ENCODE data around the gene RNF111. TPM values are rescaled to one million over a fixed set of nuclear protein-coding genes. Genes with fewer than 3 reads are reported as not detected.

Gene RNF111
- total RNA-seq, 1 experiment from 2014 or later: 22.4 TPM

- H3K27me3 Mint-ChIP-seq (ENCODE audit: low read depth): no peaks in the 10 kb centered on the region
- CTCF ChIA-PET: interaction anchor here (0.6 to 1.5 kb wide), 16 partner anchors 9 to 391 kb away, joined by 3 to 8 read pairs (median 3); partner anchors contain the start of gene MINDY2
- no peaks in the 10 kb centered on the region for H3K9me3 Mint-ChIP-seq
- no peak overlapping the region for H3K4me3 Mint-ChIP-seq
- H3K27ac Mint-ChIP-seq: peak overlapping the region; percentile 7; the same call in 1 of the 2 replicates
- TF ChIP-seq HMGA2 (CRISPR knock-in tag; IDR thresholded peaks at IDR 0.05) (no peak), MAX (CRISPR knock-in tag; IDR thresholded peaks at IDR 0.05) (no peak), SMAD3 (CRISPR knock-in tag; IDR thresholded peaks at IDR 0.05; ENCODE audit: borderline replicate concordance) (no peak), E2F4 (CRISPR knock-in tag; IDR thresholded peaks at IDR 0.05; ENCODE audit: borderline replicate concordance, low read depth) (no peak), NR2C2 (CRISPR knock-in tag; IDR thresholded peaks at IDR 0.05) (no peak), CTCF (IDR thresholded peaks at IDR 0.05) (peak; percentile 39; the same call in 1 of the 2 replicates), ELF4 (CRISPR knock-in tag; IDR thresholded peaks at IDR 0.05; ENCODE audit: low read depth) (no peak), SMAD4 (CRISPR knock-in tag; IDR thresholded peaks at IDR 0.05) (no peak), ZNF423 (CRISPR knock-in tag; IDR thresholded peaks at IDR 0.05) (0 out of 2 replicates have a peak, but pooled peaks have one; percentile 20), ARID4B (CRISPR knock-in tag; IDR thresholded peaks at IDR 0.05; ENCODE audit: borderline replicate concordance) (no peak), JAZF1 (CRISPR knock-in tag; IDR thresholded peaks at IDR 0.05) (no peak), AFF4 (CRISPR knock-in tag; IDR thresholded peaks at IDR 0.05; ENCODE audit: borderline replicate concordance) (no peak), ZSCAN18 (CRISPR knock-in tag; IDR thresholded peaks at IDR 0.05) (peak; percentile 67; the same call in 1 of the 2 replicates), E2F1 (CRISPR knock-in tag; IDR thresholded peaks at IDR 0.05) (no peak), EMX1 (CRISPR knock-in tag; IDR thresholded peaks at IDR 0.05) (no peak), FOXP4 (CRISPR knock-in tag; IDR thresholded peaks at IDR 0.05) (no peak)
- DNase-seq (ENCODE audit: low spot score): peak; percentile 83
- POLR2A ChIA-PET: interaction anchor here (1.0 kb wide), 1 partner anchor 234 kb away, joined by 3 read pairs; the partner anchor contains the start of gene MYO1E
- H3K4me1 Mint-ChIP-seq: peaks cover 5% of the 10 kb centered on the region
- ATAC-seq: peak; percentile 95
- H3K36me3 Mint-ChIP-seq: peaks cover 69% of the 10 kb centered on the region
These were observed 150.8 kb downstream of the RNF111 start for GRCh38 chr15:59138243-59138642.

Measured in WTC11 (cell line).